Smooth muscle cell (in vitro differentiated cells): ENCODE results near the gene LNPEP. TPM values are rescaled to one million over a fixed set of nuclear protein-coding genes. Genes with fewer than 3 reads are reported as not detected.

Experiments used
- DNase-seq: peaks from one replicate; lab custom pipeline; 2025; ENCODE audit not compliant: unreplicated experiment; lab: John Stamatoyannopoulos, UW
- H2AFZ ChIP-seq: fragments of 200-600 bp; sonication (generic); 2 replicates; pipeline ENCODE4 v1.6.0; 2016; ENCODE audit warnings: antibody characterized with exemption, low read depth, mild to moderate bottlenecking
- H3F3A ChIP-seq: fragments of 200-600 bp; sonication (generic); 2 replicates; pipeline ENCODE4 v1.6.0; 2017; ENCODE audit warnings: antibody characterized with exemption, low read depth
- H3K27ac ChIP-seq: fragments of 200-600 bp; sonication (generic); 2 replicates; pipeline ENCODE4 v1.5.1; 2016; ENCODE audit warnings: low read depth, mild to moderate bottlenecking
- H3K27me3 ChIP-seq: fragments of 200-600 bp; sonication (generic); 2 replicates; pipeline ENCODE4 v1.6.1; 2016; ENCODE audit warnings: low read depth, mild to moderate bottlenecking
- H3K36me3 ChIP-seq: fragments of 200-600 bp; sonication (generic); 2 replicates; pipeline ENCODE4 v1.5.1; 2016; ENCODE audit warnings: low read depth
- H3K4me1 ChIP-seq: fragments of 200-600 bp; sonication (generic); 2 replicates; pipeline ENCODE4 v1.5.1; 2016; ENCODE audit warnings: low read depth
- H3K4me2 ChIP-seq: fragments of 200-600 bp; sonication (generic); 2 replicates; pipeline ENCODE4 v1.6.0; 2016; ENCODE audit warnings: mild to moderate bottlenecking
- H3K4me3 ChIP-seq: fragments of 200-600 bp; sonication (generic); 2 replicates; pipeline ENCODE4 v1.5.1; 2016; ENCODE audit warnings: mild to moderate bottlenecking
- H3K79me2 ChIP-seq: fragments of 200-600 bp; sonication (generic); 2 replicates; pipeline ENCODE4 v1.6.0; 2016; ENCODE audit warnings: low read depth, mild to moderate bottlenecking
- H3K9ac ChIP-seq: fragments of 200-600 bp; sonication (generic); 2 replicates; pipeline ENCODE4 v1.6.0; 2016; ENCODE audit warnings: low read depth
- H3K9me3 ChIP-seq: fragments of 200-600 bp; sonication (generic); replicated peaks from 2 replicates; pipeline ENCODE4 v1.5.1; 2016; ENCODE audit warnings: low read depth
- H4K20me1 ChIP-seq: fragments of 200-600 bp; sonication (generic); 2 replicates; pipeline ENCODE4 v1.6.0; 2016; ENCODE audit warnings: low read depth
- WGBS: methylation state at CpG from one replicate; pipeline ENCODE4 v1.1.7; 2016; ENCODE audit warnings: low lambda C conversion rate; 5-methylcytosine and 5-hydroxymethylcytosine counted together
- polyA plus RNA-seq: library from polyadenylated mRNA; unstranded; fragments of >200 nt; fragmentation: Nextera tagmentation; extraction: Ambion mirVana; gene quantifications from 2 replicates; pipeline ENCODE4 v1.2.1, GENCODE V29; 2016
- total RNA-seq: library from RNA; depleted of rRNA; stranded (reverse); fragments of >200 nt; gene quantifications from 2 replicates; pipeline ENCODE4 v1.2.3, GENCODE V29; 2014
- TF ChIP-seq, protein P1 (sequence below): fragments of 200-600 bp; sonication (generic); IDR thresholded peaks from 2 replicates; pipeline ENCODE4 v1.5.1; 2017; ENCODE audit warnings: borderline replicate concordance, mild to moderate bottlenecking, antibody characterized with exemption; ENCODE audit not compliant: insufficient read depth, poor library complexity, severe bottlenecking

Gene LNPEP
- total and polyA plus RNA-seq, 2 experiments from 2014 or later = 2.3 to 24.3 TPM

DNA sequence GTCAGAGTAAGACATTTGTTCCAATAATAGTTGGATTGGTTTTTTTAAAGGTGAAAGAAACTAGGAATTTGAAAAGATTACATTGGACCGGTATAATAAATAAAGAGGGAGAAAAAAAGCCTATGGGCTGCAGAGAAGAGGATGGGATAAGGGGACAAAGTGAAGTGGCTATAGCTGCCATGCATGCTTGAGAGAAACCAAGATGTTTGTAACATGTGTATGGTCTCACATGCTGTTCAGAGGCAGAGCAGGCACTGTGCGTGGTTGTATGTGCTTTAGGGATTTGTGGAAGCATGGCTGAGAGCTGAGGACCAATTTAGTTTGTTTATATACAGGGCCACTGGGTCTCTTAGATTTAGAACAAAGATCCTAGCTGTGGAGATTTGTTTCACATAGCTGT is 32.7 kb downstream of the LNPEP start:
- Histone ChIP-seq H3K4me3 (peak overlapping the region; percentile 0), H3K79me2 (peaks cover 78% of the 10 kb centered on the region), H3K36me3 (no peaks in the 10 kb centered on the region), H3K9ac (peak overlapping the region; percentile 14), H3K4me1 (peaks cover 14% of the 10 kb centered on the region), H3K27ac (peak overlapping the region; percentile 82), H3K4me2 (peak overlapping the region; percentile 71), H3F3A (peaks cover 20% of the 10 kb centered on the region), H3K27me3 (no peaks in the 10 kb centered on the region), H2AFZ (no peak overlapping the region), H3K9me3 (no peaks in the 10 kb centered on the region), H4K20me1 (peaks cover 7% of the 10 kb centered on the region)
- 32% methylated on average over 2 of the region's 2 CpGs for WGBS
- DNase-seq = no peak
- TF ChIP-seq, protein P1, sequence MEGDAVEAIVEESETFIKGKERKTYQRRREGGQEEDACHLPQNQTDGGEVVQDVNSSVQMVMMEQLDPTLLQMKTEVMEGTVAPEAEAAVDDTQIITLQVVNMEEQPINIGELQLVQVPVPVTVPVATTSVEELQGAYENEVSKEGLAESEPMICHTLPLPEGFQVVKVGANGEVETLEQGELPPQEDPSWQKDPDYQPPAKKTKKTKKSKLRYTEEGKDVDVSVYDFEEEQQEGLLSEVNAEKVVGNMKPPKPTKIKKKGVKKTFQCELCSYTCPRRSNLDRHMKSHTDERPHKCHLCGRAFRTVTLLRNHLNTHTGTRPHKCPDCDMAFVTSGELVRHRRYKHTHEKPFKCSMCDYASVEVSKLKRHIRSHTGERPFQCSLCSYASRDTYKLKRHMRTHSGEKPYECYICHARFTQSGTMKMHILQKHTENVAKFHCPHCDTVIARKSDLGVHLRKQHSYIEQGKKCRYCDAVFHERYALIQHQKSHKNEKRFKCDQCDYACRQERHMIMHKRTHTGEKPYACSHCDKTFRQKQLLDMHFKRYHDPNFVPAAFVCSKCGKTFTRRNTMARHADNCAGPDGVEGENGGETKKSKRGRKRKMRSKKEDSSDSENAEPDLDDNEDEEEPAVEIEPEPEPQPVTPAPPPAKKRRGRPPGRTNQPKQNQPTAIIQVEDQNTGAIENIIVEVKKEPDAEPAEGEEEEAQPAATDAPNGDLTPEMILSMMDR = no peak

DNA sequence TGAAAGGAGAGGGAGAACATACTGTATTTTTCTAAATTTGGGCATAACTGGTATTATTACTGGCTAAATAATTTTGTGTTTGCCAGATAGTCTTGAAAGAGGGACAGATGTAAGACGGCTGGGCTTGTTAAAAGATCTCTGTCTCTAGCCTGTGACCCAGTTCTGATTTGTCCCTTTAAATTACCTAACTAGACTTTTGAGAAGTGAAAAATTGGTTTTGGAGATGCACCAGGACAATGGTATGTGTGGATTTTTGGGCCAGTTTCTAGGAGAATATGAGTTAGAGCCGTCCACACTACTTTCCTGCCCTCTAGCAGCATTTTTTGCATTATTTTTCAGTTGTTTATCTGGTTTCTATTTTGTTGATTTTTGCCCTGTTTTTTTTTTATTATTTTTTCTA is 33.5 kb downstream of the LNPEP start:
- Histone ChIP-seq H3K4me2 (peak overlapping the region; percentile 71), H4K20me1 (peaks cover 15% of the 10 kb centered on the region), H3K4me3 (no peak overlapping the region), H3F3A (peaks cover 20% of the 10 kb centered on the region), H3K27me3 (no peaks in the 10 kb centered on the region), H2AFZ (no peak overlapping the region), H3K9me3 (no peaks in the 10 kb centered on the region), H3K9ac (peak overlapping the region; percentile 27), H3K27ac (peak overlapping the region; percentile 82), H3K4me1 (peaks cover 14% of the 10 kb centered on the region), H3K36me3 (no peaks in the 10 kb centered on the region), H3K79me2 (peaks cover 77% of the 10 kb centered on the region)
- WGBS = 42% methylated on average over 2 of the region's 2 CpGs
- DNase-seq = no peak
- TF ChIP-seq, protein P1 = no peak

DNA sequence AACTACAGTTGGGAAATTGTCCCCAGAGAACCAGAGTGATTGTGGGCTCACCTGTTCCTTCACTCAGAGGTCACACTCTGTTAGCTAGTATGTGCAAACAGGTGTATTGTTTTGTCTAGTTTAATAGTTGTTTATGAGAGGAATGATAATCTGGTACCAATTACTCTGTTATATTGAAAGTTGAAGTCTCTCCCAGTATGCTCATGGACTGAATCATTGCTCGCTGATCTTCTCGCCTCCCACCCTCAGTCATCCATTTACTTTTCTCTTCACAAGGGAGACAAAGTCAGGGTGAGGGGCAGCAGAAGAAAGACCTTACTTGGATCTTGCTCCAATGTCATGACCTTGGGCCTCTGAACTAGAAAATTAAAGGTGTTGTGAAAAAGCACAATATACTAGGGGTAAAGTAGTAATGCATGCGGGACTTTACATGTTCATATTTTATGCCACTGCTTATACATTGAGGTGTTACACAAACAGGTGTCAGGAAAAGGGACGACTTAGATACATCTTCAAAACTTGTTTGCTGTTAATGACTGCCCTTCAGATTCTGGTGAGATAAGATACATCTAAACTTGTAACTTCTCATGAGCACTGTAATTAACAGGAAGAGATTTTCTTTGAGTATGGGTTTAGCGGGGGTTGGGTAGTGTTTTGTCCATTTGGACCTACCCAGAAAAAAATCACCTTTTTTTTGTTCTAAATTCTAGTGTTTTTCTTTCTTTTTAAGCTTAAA is 36.9 kb downstream of the LNPEP start:
- Histone ChIP-seq H3K9ac (no peak overlapping the region), H3K79me2 (peaks cover 76% of the 10 kb centered on the region)
- WGBS = 92% methylated on average over 5 of the region's 5 CpGs

More for the DNA sequence above, 36.9 kb downstream of the LNPEP start:
- Histone ChIP-seq H3K4me3 (no peak overlapping the region), H3K4me2 (no peak overlapping the region), H3K27ac (no peak overlapping the region), H3K36me3 (no peaks in the 10 kb centered on the region), H3F3A (peaks cover 14% of the 10 kb centered on the region), H2AFZ (no peak overlapping the region), H4K20me1 (peaks cover 18% of the 10 kb centered on the region), H3K9me3 (no peaks in the 10 kb centered on the region), H3K4me1 (peaks cover 14% of the 10 kb centered on the region), H3K27me3 (no peaks in the 10 kb centered on the region)
- DNase-seq = no peak
- TF ChIP-seq, protein P1 = no peak
